ENCODE results near the gene MAP1S.

DNA sequence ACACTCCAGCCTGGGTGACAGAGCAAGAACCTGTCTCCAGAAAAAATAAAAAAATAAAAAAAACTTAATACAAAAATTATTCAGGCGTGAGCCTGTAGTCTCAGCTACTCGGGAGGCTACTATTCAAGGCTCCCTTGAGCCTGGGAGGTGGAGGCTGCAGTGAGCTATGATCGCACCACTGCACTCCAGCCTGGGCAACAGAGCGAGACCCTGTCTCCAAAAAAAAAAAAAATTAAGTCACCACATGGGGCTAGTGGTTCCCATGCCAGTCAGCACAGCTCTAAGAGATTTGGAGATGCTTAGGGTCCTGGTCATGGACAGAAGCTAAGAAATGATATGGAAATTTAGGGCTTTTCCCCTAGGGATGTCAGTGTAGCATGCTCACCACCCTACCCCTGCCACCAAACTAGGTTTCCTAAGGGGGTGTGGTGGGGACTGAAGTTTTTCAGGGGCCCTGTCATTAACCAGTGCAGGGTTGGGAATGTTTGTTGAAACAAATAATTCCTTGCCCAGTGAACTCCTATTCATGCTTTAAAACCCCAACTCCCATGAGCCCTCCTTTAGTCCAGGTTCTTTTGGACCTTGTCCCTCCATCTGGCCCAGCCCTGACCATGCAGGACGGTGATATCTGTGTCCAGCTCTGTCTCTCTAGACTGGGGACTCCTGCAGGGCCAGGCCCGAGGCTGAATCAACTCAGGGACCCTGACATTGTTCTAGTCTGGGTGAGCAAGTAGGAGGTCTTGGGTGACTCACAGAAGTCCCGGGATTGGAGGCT, 33.8 kb downstream of the MAP1S start:
- TF ChIP-seq POLR2A (IDR thresholded peaks at IDR 0.05) (no peak), CTCF (IDR thresholded peaks at IDR 0.05) (no peak), POLR2AphosphoS5 (IDR thresholded peaks at IDR 0.05) (no peak)
